ENCODE measurements around the gene NACA2. TPM values are rescaled to one million over a fixed set of nuclear protein-coding genes. Genes with fewer than 3 reads are reported as not detected.

NACA2 gene
- total and polyA plus RNA-seq, 2 of the 8 experiments (the other 6 are each of a cell fraction or from before 2014, with no cell fraction given), result not detected

DNA sequence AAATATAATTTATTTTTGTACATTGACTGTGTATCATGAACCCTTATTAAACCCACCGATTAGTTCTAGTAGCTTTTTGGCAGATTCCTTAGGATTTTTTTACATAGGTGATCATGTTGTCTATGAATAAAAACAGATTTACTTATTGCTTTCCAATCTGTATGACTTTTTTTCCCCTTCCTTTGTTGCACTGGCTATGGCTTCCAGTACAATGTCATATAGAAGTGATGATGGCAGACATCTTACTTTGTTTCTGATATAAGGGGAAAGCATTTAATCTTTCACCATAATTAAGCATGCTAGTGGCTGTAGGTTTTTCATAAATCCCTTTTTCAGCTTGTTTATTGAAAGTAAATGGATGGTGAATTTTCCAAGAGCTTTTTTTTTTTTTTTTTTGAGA, 28.9 kb upstream of the NACA2 start:
- H3K27me3 ChIP-seq (replicated peaks in 1 of 4; ENCODE audit: control insufficient read depth in 3 of 4, extremely low read depth in 1 of 4, insufficient read depth in 3 of 4, low read length in 3 of 4), result no peaks in the 10 kb centered on the region
- ChIA-PET POLR2A (ENCODE audit: partially characterized antibody) (no interaction called here), CTCF (ENCODE audit: partially characterized antibody) (no interaction called here)
- H3K23ac ChIP-seq (ENCODE audit: insufficient read length), result no peak overlapping the region
- peaks cover 3 to 10% of the 10 kb centered on the region in 2 experiments; a peak in 2 of 4 replicates for H3K9me3 ChIP-seq (ENCODE audit: insufficient read depth in 2 of 2, low read depth in 1 of 2, low read length in 1 of 2)
- H3K4ac ChIP-seq (replicated peaks; ENCODE audit: insufficient read length, low read depth, low read length), result no peak overlapping the region
- peaks cover 0 to 4% (median 0%) of the 10 kb centered on the region in 4 experiments; a peak in 1 of 7 replicates for H3K4me1 ChIP-seq (replicated peaks in 1 of 4; ENCODE audit: control insufficient read depth in 3 of 4, insufficient read depth in 4 of 4, low read length in 3 of 4)
- H2AK5ac ChIP-seq (ENCODE audit: low read depth, low read length), result no peak overlapping the region
- H2BK20ac ChIP-seq (ENCODE audit: low read length), result no peak overlapping the region
- H3K4me3 ChIP-seq (ENCODE audit: extremely low read depth in 1 of 4, insufficient read depth in 2 of 4, low read depth in 3 of 4, low read length in 4 of 4), result no peak overlapping the region
- no peak overlapping the region for H3K9ac ChIP-seq (replicated peaks in 1 of 4; ENCODE audit: extremely low read depth in 1 of 4, low read depth in 3 of 4, low read length in 3 of 4)
- H2BK120ac ChIP-seq (replicated peaks; ENCODE audit: low read depth, low read length), result no peak overlapping the region
- no peaks in the 10 kb centered on the region for H4K20me1 ChIP-seq (replicated peaks in 1 of 2; ENCODE audit: control insufficient read depth in 1 of 2, insufficient read depth in 2 of 2, low read length in 2 of 2)
- no peak overlapping the region for H3K18ac ChIP-seq (ENCODE audit: extremely low read depth, low read length)
- H3K79me1 ChIP-seq (ENCODE audit: low read depth, low read length), result no peaks in the 10 kb centered on the region
- no peak overlapping the region for H4K91ac ChIP-seq (replicated peaks; ENCODE audit: insufficient read length, low read length)
- no peak overlapping the region for H2BK15ac ChIP-seq (ENCODE audit: low read length)
- no peak overlapping the region for H2BK12ac ChIP-seq (ENCODE audit: low read depth, low read length)
- H2AFZ ChIP-seq (ENCODE audit: low read length), result no peak overlapping the region
- no peak overlapping the region for H3K56ac ChIP-seq (replicated peaks; ENCODE audit: insufficient read length, low read depth, low read length)
- no peaks in the 10 kb centered on the region; the same call in 1 of the 2 replicates for H3K23me2 ChIP-seq (ENCODE audit: low read depth, low read length)
- no peak overlapping the region for H3K27ac ChIP-seq (ENCODE audit: low read depth, low read length)
- H3K36me3 ChIP-seq (ENCODE audit: control insufficient read depth in 2 of 4, insufficient read depth in 4 of 4, low read length in 3 of 4), result no peaks in the 10 kb centered on the region; a peak in 2 of 8 replicates
- no peaks in the 10 kb centered on the region for H3K79me2 ChIP-seq (ENCODE audit: control insufficient read depth in 1 of 2, insufficient read depth in 2 of 2, low read length in 2 of 2)
- FAIRE-seq (no peak), DNase-seq (ENCODE audit: low read depth in 1 of 2, low spot score in 2 of 2) (no peak)
- WGBS, 2 experiments (ENCODE audit: extremely low coverage in 1 of 2, insufficient coverage in 1 of 2, insufficient read length in 1 of 2, insufficient replicate concordance in 2 of 2, low coverage in 1 of 2, low lambda C conversion rate in 2 of 2, missing lambda C conversion rate in 1 of 2), result 89% methylated on average over 1 of the region's 1 CpG; no CpG with 5 or more reads in 1 of the 2 experiments
- H4K8ac ChIP-seq (ENCODE audit: extremely low read depth, insufficient read depth, low read length), result no peak overlapping the region
- H3K14ac ChIP-seq (ENCODE audit: insufficient read length), result no peak overlapping the region
- H2BK5ac ChIP-seq (ENCODE audit: low read depth, low read length), result no peak overlapping the region
- no peak overlapping the region for H3K4me2 ChIP-seq (ENCODE audit: insufficient read depth in 1 of 2, low read depth in 2 of 2, low read length in 2 of 2)
- no peak overlapping the region for H4K5ac ChIP-seq (ENCODE audit: insufficient read length, low read depth, low read length)
- TF ChIP-seq RNF2 (IDR thresholded peaks at IDR 0.05; ENCODE audit: borderline replicate concordance, low read depth, low read length, missing control alignments, poor library complexity, severe bottlenecking), result no peak
- TF ChIP-seq FOSL1 (IDR thresholded peaks at IDR 0.05; ENCODE audit: insufficient read depth, low read depth, low read length), result no peak
- TF ChIP-seq, protein P1, sequence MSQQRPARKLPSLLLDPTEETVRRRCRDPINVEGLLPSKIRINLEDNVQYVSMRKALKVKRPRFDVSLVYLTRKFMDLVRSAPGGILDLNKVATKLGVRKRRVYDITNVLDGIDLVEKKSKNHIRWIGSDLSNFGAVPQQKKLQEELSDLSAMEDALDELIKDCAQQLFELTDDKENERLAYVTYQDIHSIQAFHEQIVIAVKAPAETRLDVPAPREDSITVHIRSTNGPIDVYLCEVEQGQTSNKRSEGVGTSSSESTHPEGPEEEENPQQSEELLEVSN (IDR thresholded peaks at IDR 0.05), result no peak
- no peak for TF ChIP-seq HDAC2 (IDR thresholded peaks at IDR 0.05; ENCODE audit: borderline replicate concordance in 1 of 2, low read depth in 2 of 2, low read length in 2 of 2)
- no peak for TF ChIP-seq POLR2A (IDR thresholded peaks at IDR 0.05; ENCODE audit: control extremely low read depth in 1 of 2, low read depth in 2 of 2, low read length in 2 of 2)
- no peak for TF ChIP-seq TAF1 (IDR thresholded peaks at IDR 0.05; ENCODE audit: low read depth, low read length)
- TF ChIP-seq SIX5 (IDR thresholded peaks at IDR 0.05; ENCODE audit: low read depth, low read length), result no peak
- TF ChIP-seq BRCA1 (IDR thresholded peaks at IDR 0.05; ENCODE audit: low read depth, low read length), result no peak
- TF ChIP-seq JUN (IDR thresholded peaks at IDR 0.05; ENCODE audit: low read depth, low read length), result no peak
- TF ChIP-seq NANOG (IDR thresholded peaks at IDR 0.05; ENCODE audit: insufficient read depth, low read depth, low read length, poor library complexity, severe bottlenecking), result no peak
- TF ChIP-seq KDM5A (IDR thresholded peaks at IDR 0.05; ENCODE audit: low read length), result no peak
- no peak for TF ChIP-seq ATF3 (IDR thresholded peaks at IDR 0.05; ENCODE audit: insufficient read depth, low read depth, low read length)
- no peak for TF ChIP-seq POLR2AphosphoS5 (IDR thresholded peaks at IDR 0.05; ENCODE audit: low read depth, low read length)
